OCI-LY1 (cell line): Measurements from ENCODE around the gene CDH20.

Source experiments
- EZH2 ChIP-seq: fragments of 200-600 bp; sonication (generic), shearing (Covaris generic); IDR thresholded peaks from 2 replicates; pipeline ENCODE4 v1.8.0; 2017; ENCODE audit warnings: borderline replicate concordance, mixed run types, mild to moderate bottlenecking, antibody characterized with exemption, low read length, moderate library complexity, mixed read lengths
- TF ChIP-seq, protein P1 (sequence below): fragments of 200-600 bp; sonication (generic), shearing (Covaris generic); IDR thresholded peaks from 2 replicates; pipeline ENCODE4 v1.5.1; 2017; ENCODE audit warnings: mild to moderate bottlenecking, antibody characterized with exemption, low read length, moderate library complexity, mixed read lengths

- TF ChIP-seq, protein P1, sequence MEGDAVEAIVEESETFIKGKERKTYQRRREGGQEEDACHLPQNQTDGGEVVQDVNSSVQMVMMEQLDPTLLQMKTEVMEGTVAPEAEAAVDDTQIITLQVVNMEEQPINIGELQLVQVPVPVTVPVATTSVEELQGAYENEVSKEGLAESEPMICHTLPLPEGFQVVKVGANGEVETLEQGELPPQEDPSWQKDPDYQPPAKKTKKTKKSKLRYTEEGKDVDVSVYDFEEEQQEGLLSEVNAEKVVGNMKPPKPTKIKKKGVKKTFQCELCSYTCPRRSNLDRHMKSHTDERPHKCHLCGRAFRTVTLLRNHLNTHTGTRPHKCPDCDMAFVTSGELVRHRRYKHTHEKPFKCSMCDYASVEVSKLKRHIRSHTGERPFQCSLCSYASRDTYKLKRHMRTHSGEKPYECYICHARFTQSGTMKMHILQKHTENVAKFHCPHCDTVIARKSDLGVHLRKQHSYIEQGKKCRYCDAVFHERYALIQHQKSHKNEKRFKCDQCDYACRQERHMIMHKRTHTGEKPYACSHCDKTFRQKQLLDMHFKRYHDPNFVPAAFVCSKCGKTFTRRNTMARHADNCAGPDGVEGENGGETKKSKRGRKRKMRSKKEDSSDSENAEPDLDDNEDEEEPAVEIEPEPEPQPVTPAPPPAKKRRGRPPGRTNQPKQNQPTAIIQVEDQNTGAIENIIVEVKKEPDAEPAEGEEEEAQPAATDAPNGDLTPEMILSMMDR, result no peak
- no peak for TF ChIP-seq EZH2
Observed at GRCh38 chr18:61286867-61287266, 46.4 kb upstream of the CDH20 start.
